Measurements from ENCODE around the gene LIFR.

DNA sequence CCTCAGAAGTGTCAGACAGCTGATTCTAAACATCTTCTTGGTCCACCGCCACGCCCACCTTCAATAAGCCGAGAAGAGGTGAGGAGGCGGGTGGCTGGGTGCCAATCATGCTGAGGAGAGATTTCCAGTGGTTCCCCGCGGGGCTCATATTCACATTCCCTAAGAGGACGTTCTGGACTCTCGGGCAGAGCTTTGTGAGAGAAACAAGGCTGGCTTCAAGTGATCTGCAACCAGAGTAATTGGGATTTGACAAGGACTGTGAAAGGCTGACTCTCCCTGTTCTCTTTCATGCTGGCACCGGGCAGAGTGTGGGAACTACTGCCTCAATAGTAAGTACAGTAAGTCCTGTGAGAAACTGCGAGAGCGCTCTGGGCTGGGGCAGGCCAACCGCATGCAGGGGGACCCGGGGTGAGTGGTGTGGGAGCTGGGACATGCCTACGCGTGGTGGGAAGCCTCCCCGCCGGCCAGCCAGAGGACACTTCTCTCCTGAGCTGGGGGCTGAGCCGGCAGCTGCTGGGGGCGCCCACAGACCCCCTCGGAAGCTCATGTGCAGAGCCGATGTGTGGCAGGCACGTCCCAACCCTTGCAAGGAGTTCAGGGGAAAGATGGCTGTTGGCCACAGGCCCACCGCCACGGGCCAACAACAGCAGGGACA is 110.9 kb downstream of the LIFR start:
- no peak for TF ChIP-seq EP300 (IDR thresholded peaks at IDR 0.05)
- no peak for TF ChIP-seq NFE2L2 (conservative IDR thresholded peaks at IDR 0.05; ENCODE audit: low read length)
- TF ChIP-seq BHLHE40 (IDR thresholded peaks at IDR 0.05; ENCODE audit: low read depth, low read length) = no peak
- TF ChIP-seq, protein P1, sequence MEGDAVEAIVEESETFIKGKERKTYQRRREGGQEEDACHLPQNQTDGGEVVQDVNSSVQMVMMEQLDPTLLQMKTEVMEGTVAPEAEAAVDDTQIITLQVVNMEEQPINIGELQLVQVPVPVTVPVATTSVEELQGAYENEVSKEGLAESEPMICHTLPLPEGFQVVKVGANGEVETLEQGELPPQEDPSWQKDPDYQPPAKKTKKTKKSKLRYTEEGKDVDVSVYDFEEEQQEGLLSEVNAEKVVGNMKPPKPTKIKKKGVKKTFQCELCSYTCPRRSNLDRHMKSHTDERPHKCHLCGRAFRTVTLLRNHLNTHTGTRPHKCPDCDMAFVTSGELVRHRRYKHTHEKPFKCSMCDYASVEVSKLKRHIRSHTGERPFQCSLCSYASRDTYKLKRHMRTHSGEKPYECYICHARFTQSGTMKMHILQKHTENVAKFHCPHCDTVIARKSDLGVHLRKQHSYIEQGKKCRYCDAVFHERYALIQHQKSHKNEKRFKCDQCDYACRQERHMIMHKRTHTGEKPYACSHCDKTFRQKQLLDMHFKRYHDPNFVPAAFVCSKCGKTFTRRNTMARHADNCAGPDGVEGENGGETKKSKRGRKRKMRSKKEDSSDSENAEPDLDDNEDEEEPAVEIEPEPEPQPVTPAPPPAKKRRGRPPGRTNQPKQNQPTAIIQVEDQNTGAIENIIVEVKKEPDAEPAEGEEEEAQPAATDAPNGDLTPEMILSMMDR (IDR thresholded peaks at IDR 0.05) = no peak
- TF ChIP-seq CEBPB (IDR thresholded peaks at IDR 0.05) = no peak

Measured in A549 (cell line).